Activated CD8-positive, alpha-beta memory T cell treated with anti-CD3 and anti-CD28 coated beads, Interleukin-2, amount 10 ng/mL, durations not matched to agents 7 days and 5 days (primary cell): ENCODE data around the gene MAST3. TPM values are rescaled to one million over a fixed set of nuclear protein-coding genes. Genes with fewer than 3 reads are reported as not detected.

Source experiments
- ATAC-seq: fragments of 150-1000 bp; cut with Tn5 transposase; one replicate; pipeline ENCODE4 v1.10.0; 2021; ENCODE audit warnings: moderate library complexity
- CTCF ChIA-PET: fragments of 350-600 bp; sonication (Branson Sonifier 250); formaldehyde crosslinking; loops from one replicate; lab custom pipeline; 2021; ENCODE audit warnings: antibody characterized with exemption; lab: Charles Lee
- DNase-seq: peaks from one replicate; pipeline ENCODE4 v3.0.0-alpha.2; 2020
- H3K27ac Mint-ChIP-seq: one replicate; pipeline ENCODE4 v1.8.0; 2021; ENCODE audit warnings: mild to moderate bottlenecking, mixed read lengths
- H3K27me3 Mint-ChIP-seq: one replicate; pipeline ENCODE4 v1.8.0; 2021; ENCODE audit warnings: mixed read lengths
- H3K36me3 Mint-ChIP-seq: one replicate; pipeline ENCODE4 v1.8.0; 2021; ENCODE audit warnings: mild to moderate bottlenecking, mixed read lengths
- H3K4me1 Mint-ChIP-seq: one replicate; pipeline ENCODE4 v1.8.0; 2021; ENCODE audit warnings: mixed read lengths
- H3K4me3 Mint-ChIP-seq: one replicate; pipeline ENCODE4 v1.8.0; 2021; ENCODE audit warnings: mild to moderate bottlenecking, moderate library complexity, mixed read lengths
- H3K9me3 Mint-ChIP-seq: one replicate; pipeline ENCODE4 v1.8.0; 2022; ENCODE audit warnings: low read depth, mixed read lengths
- total RNA-seq, 2 experiments: library from RNA; stranded (reverse); gene quantifications; one replicate each; pipeline ENCODE4 v1.2.3, GENCODE V29; 2021

MAST3 gene
- total RNA-seq, 2 experiments from 2014 or later: 25.7 to 34.1 TPM

GRCh38 chr19:18194554-18195238 is 97.1 kb downstream of the MAST3 start:
- Mint-ChIP-seq H3K27ac (peak overlapping the region; percentile 36), H3K4me3 (peak overlapping the region; percentile 82), H3K36me3 (peaks cover 7% of the 10 kb centered on the region), H3K27me3 (peaks cover 3% of the 10 kb centered on the region), H3K4me1 (peaks cover 28% of the 10 kb centered on the region), H3K9me3 (no peaks in the 10 kb centered on the region)
- DNase-seq: no peak
- CTCF ChIA-PET: interaction anchor here (0.5 to 4.7 kb wide), 6 partner anchors 10 to 194 kb away, joined by 3 to 50 read pairs (median 4); partner anchors contain the start of gene RAB3A
- no peak for ATAC-seq

- CTCF ChIA-PET: no interaction called here
- Mint-ChIP-seq H3K4me1 (peaks cover 28% of the 10 kb centered on the region), H3K27ac (no peak overlapping the region), H3K27me3 (peaks cover 3% of the 10 kb centered on the region), H3K36me3 (peaks cover 7% of the 10 kb centered on the region), H3K9me3 (no peaks in the 10 kb centered on the region), H3K4me3 (no peak overlapping the region)
- no peak for DNase-seq
- ATAC-seq: no peak
Measured at GRCh38 chr19:18196511-18196845, 98.9 kb downstream of the MAST3 start.

DNA sequence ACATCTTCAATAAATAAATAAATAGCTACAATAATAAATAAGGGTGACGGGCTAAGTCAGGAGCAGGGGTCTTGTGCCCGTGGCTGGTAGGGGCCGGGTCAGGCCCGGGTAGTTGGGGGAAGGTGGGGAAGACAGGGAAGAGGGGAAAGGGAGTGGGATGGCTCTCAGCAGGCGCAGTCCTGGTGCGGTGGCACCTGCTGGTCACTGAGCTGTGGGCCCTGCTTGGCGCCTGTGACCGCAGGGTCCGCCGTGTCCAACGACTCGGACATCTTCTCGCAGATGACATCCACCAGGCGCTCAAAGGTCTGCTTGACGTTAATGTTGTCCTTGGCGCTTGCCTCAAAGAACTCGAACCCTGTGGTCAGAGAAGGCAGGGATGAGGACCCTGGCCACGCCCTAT is 99.7 kb downstream of the MAST3 start:
- no peaks in the 10 kb centered on the region for H3K9me3 Mint-ChIP-seq
- CTCF ChIA-PET: interaction anchor here (1.2 to 1.7 kb wide), 2 partner anchors 54 to 82 kb away, joined by 4 to 7 read pairs; no protein-coding TSS in a partner anchor
- H3K27ac Mint-ChIP-seq: no peak overlapping the region
- DNase-seq (no peak), ATAC-seq (no peak)
- peaks cover 3% of the 10 kb centered on the region for H3K27me3 Mint-ChIP-seq
- H3K4me1 Mint-ChIP-seq: peaks cover 24% of the 10 kb centered on the region
- H3K36me3 Mint-ChIP-seq: peaks cover 7% of the 10 kb centered on the region
- no peak overlapping the region for H3K4me3 Mint-ChIP-seq

GRCh38 chr19:18197941-18198340 is 100.4 kb downstream of the MAST3 start:
- ATAC-seq: no peak

DNA sequence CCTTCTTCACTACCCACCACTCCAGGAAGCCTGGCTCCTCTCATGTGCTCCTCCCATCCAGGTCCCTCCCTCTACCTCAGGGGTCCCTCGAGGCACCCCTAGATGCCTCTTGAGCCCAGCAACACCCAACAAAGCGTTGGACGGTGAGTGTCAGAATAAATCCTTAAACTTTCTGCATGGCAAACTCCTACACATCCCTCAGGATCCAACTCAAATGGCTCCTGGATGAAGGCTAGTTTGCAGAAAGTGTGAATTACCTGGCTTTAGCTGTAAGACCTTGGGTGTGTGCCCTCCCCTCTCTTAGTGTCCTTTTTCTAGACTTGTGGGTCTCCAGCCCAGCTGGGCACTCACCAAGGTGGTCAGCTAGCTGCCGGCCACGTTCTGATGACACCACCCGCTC is 100.8 kb downstream of the MAST3 start:
- no peak overlapping the region for H3K4me3 Mint-ChIP-seq
- H3K27ac Mint-ChIP-seq: no peak overlapping the region
- ATAC-seq: no peak
- H3K9me3 Mint-ChIP-seq: no peaks in the 10 kb centered on the region
- CTCF ChIA-PET: interaction anchor here (1.1 to 1.7 kb wide), 3 partner anchors 53 to 81 kb away, joined by 4 to 7 read pairs (median 4); no protein-coding TSS in a partner anchor
- H3K27me3 Mint-ChIP-seq: no peaks in the 10 kb centered on the region
- H3K4me1 Mint-ChIP-seq: peaks cover 25% of the 10 kb centered on the region
- DNase-seq: no peak
- H3K36me3 Mint-ChIP-seq: peaks cover 7% of the 10 kb centered on the region

More at GRCh38 chr19:18197941-18198340, 100.4 kb downstream of the MAST3 start:
- no peak overlapping the region for H3K27ac Mint-ChIP-seq
- no peak overlapping the region for H3K4me3 Mint-ChIP-seq
- DNase-seq: no peak
- H3K36me3 Mint-ChIP-seq: peaks cover 7% of the 10 kb centered on the region
- no peaks in the 10 kb centered on the region for H3K9me3 Mint-ChIP-seq
- peaks cover under 1% of the 10 kb centered on the region for H3K27me3 Mint-ChIP-seq
- CTCF ChIA-PET: interaction anchor here (1.1 to 1.7 kb wide), 3 partner anchors 54 to 81 kb away, joined by 4 to 7 read pairs (median 4); no protein-coding TSS in a partner anchor
- H3K4me1 Mint-ChIP-seq: peaks cover 22% of the 10 kb centered on the region

Other genes starting within 250 kb of the MAST3 start
- 100 to 1,000 TPM; 137 to 146 TPM for gene JAK3, start 249.8 kb upstream of the MAST3 start, total RNA-seq
- gene RPL18A, start 237.9 kb upstream of the MAST3 start, total RNA-seq: 1,000 to 10,000 TPM; 1,945 to 2,182 TPM
- gene SLC5A5, start 225.8 kb upstream of the MAST3 start, total RNA-seq: under 1 TPM; 0.59 to 0.73 TPM
- gene CCDC124, start 164.8 kb upstream of the MAST3 start, total RNA-seq: 100 to 1,000 TPM in 1 of 2 experiments, 10 to 100 TPM in 1; 83.8 to 101 TPM
- gene KCNN1, start 130.7 kb upstream of the MAST3 start, total RNA-seq: under 1 TPM in 1 of 2 experiments, not detected in 1; 0.21 TPM
- 10 to 100 TPM; 35.3 to 45.2 TPM for gene ARRDC2, start 89.6 kb upstream of the MAST3 start, total RNA-seq
- 10 to 100 TPM; 69.9 to 76.2 TPM for gene IL12RB1, start 10.8 kb upstream of the MAST3 start, total RNA-seq
- 10 to 100 TPM in 1 of 2 experiments, 1 to 10 TPM in 1; 8.0 to 11.2 TPM for gene PIK3R2, start 55.4 kb downstream of the MAST3 start, total RNA-seq
- 10 to 100 TPM; 57.1 to 66.2 TPM for gene IFI30, start 76.0 kb downstream of the MAST3 start, total RNA-seq
- 10 to 100 TPM in 1 of 2 experiments, 1 to 10 TPM in 1; 8.2 to 12.9 TPM for gene MPV17L2, start 95.4 kb downstream of the MAST3 start, total RNA-seq
- gene RAB3A, start 106.3 kb downstream of the MAST3 start, total RNA-seq: 1 to 10 TPM; 3.5 to 3.7 TPM
- gene PDE4C, start 128.7 kb downstream of the MAST3 start, total RNA-seq: under 1 TPM; 0.14 to 0.23 TPM
- 1 to 10 TPM; 2.2 to 3.1 TPM for gene IQCN, start 176.7 kb downstream of the MAST3 start, total RNA-seq
- gene JUND, start 183.8 kb downstream of the MAST3 start, total RNA-seq: 100 to 1,000 TPM; 498 to 501 TPM
- gene LSM4, start 225.3 kb downstream of the MAST3 start, total RNA-seq: 100 to 1,000 TPM; 209 to 236 TPM
- gene PGPEP1, start 242.8 kb downstream of the MAST3 start, total RNA-seq: 10 to 100 TPM; 35.5 to 44.7 TPM